Neuronal stem cell (in vitro differentiated cells): Measurements from ENCODE around the gene PHF5A.

Experiments
- DNase-seq: peaks from one replicate; pipeline ENCODE4 v3.0.0-alpha.2; 2013; ENCODE audit warnings: low spot score
- H2AFZ ChIP-seq: one replicate; pipeline ENCODE4 v1.6.1; 2013; ENCODE audit warnings: mild to moderate bottlenecking, low read length, inconsistent platforms
- H2AK5ac ChIP-seq: 2 replicates; pipeline ENCODE4 v1.6.1; 2013; ENCODE audit warnings: low read depth, mild to moderate bottlenecking, inconsistent platforms, low read length, moderate library complexity, mixed read lengths
- H2BK120ac ChIP-seq: 2 replicates; pipeline ENCODE4 v1.6.1; 2013; ENCODE audit warnings: low read depth, mild to moderate bottlenecking, inconsistent platforms, low read length, moderate library complexity, mixed read lengths
- H2BK12ac ChIP-seq: one replicate; pipeline ENCODE4 v1.6.1; 2013; ENCODE audit warnings: low read length, inconsistent platforms
- H2BK15ac ChIP-seq: 2 replicates; pipeline ENCODE4 v1.6.1; 2013; ENCODE audit warnings: mild to moderate bottlenecking, low read length, inconsistent platforms, mixed read lengths
- H2BK5ac ChIP-seq: one replicate; pipeline ENCODE4 v1.6.1; 2013; ENCODE audit warnings: inconsistent platforms, mild to moderate bottlenecking, low read length, moderate library complexity
- H3K14ac ChIP-seq: one replicate; pipeline ENCODE4 v1.6.1; 2013; ENCODE audit warnings: low read length, inconsistent platforms
- H3K18ac ChIP-seq: 2 replicates; pipeline ENCODE4 v1.6.1; 2013; ENCODE audit warnings: low read length, inconsistent platforms
- H3K23ac ChIP-seq: 2 replicates; pipeline ENCODE4 v1.6.1; 2013; ENCODE audit warnings: low read depth, mild to moderate bottlenecking, mixed read lengths, low read length, inconsistent platforms; ENCODE audit not compliant: poor library complexity
- H3K27ac ChIP-seq: replicated peaks from 3 replicates; pipeline ENCODE4 v1.5.1; 2013; ENCODE audit warnings: low read length, inconsistent platforms
- H3K27me3 ChIP-seq, 3 experiments: 2 replicates each; pipeline ENCODE4 v1.6.1; 2013; ENCODE audit warnings: low read length in 3 of 3, mild to moderate bottlenecking in 2 of 3, inconsistent platforms in 1 of 3, low read depth in 1 of 3, mixed read lengths in 1 of 3, moderate library complexity in 1 of 3; ENCODE audit not compliant: control insufficient read depth in 3 of 3, insufficient read depth in 3 of 3
- H3K36me3 ChIP-seq, 2 donors: replicated peaks in 1 of 2; 2 replicates each; pipeline ENCODE4 v1.6.1; 2013; ENCODE audit warnings: low read length in 2 of 2; ENCODE audit not compliant: control insufficient read depth in 2 of 2, insufficient read depth in 2 of 2
- H3K4ac ChIP-seq: 2 replicates; pipeline ENCODE4 v1.6.1; 2013; ENCODE audit warnings: inconsistent platforms, mild to moderate bottlenecking, low read length, moderate library complexity
- H3K4me1 ChIP-seq, 2 donors: 1 replicate in 1 of 2; 2 replicates in 1 of 2; pipeline ENCODE4 v1.6.1; 2013; ENCODE audit warnings: low read length in 2 of 2, low read depth in 1 of 2; ENCODE audit not compliant: control insufficient read depth in 2 of 2, insufficient read depth in 1 of 2
- H3K4me2 ChIP-seq: one replicate; pipeline ENCODE4 v1.6.1; 2013; ENCODE audit warnings: mild to moderate bottlenecking, low read length, inconsistent platforms; ENCODE audit not compliant: insufficient read depth, poor library complexity, severe bottlenecking
- H3K4me3 ChIP-seq, 2 donors: 2 replicates each; pipeline ENCODE4 v1.5.1; 2013; ENCODE audit warnings: low read length in 2 of 2, mild to moderate bottlenecking in 2 of 2, inconsistent platforms in 1 of 2, moderate library complexity in 1 of 2
- H3K79me1 ChIP-seq: one replicate; pipeline ENCODE4 v1.6.1; 2013; ENCODE audit warnings: low read depth, mild to moderate bottlenecking, inconsistent platforms, low read length, moderate library complexity
- H3K9ac ChIP-seq: one replicate; pipeline ENCODE4 v1.6.1; 2013; ENCODE audit warnings: mild to moderate bottlenecking, low read depth, low read length, inconsistent platforms; ENCODE audit not compliant: poor library complexity
- H3K9me3 ChIP-seq, 2 donors: replicated peaks in 1 of 2; 2 replicates each; pipeline versions ENCODE3 to v1.6.1; 2013; ENCODE audit warnings: low read length in 2 of 2, mild to moderate bottlenecking in 2 of 2, inconsistent platforms in 1 of 2, low read depth in 1 of 2, mixed read lengths in 1 of 2, moderate library complexity in 1 of 2; ENCODE audit not compliant: control insufficient read depth in 2 of 2, insufficient read depth in 1 of 2
- H4K8ac ChIP-seq: one replicate; pipeline ENCODE4 v1.6.1; 2013; ENCODE audit warnings: low read depth, mild to moderate bottlenecking, inconsistent platforms, low read length, moderate library complexity
- H4K91ac ChIP-seq: one replicate; pipeline ENCODE4 v1.6.1; 2013; ENCODE audit warnings: low read length, low read depth, mild to moderate bottlenecking, inconsistent platforms; ENCODE audit not compliant: poor library complexity
- WGBS, 2 donors: extraction: QIAGEN DNeasy Blood & Tissue Kit; methylation state at CpG; one replicate each; pipeline ENCODE4 v1.1.7; 2013; ENCODE audit warnings: missing lambda C conversion rate in 2 of 2, mixed read lengths in 1 of 2; ENCODE audit not compliant: insufficient read length in 2 of 2, insufficient replicate concordance in 1 of 2; ENCODE audit errors: extremely low coverage in 2 of 2; 5-methylcytosine and 5-hydroxymethylcytosine counted together

The PHF5A gene

GRCh38 chr22:41446639-41447434 lies 21.7 kb downstream of the PHF5A start, which contains the start of gene TOB2:
Gene TOB2 (minus strand): TSS chr22:41446801. CDS start chr22:41437345, 9,456 bp downstream.
- Histone ChIP-seq H2BK12ac (peak within 1 kb of the TSS; percentile 92), H2AK5ac (peak within 1 kb of the TSS; percentile 98), H2BK15ac (peak within 1 kb of the TSS; percentile 81), H3K4me1 (peaks cover 5 to 7% of the 10 kb centered on the region in 2 donors), H3K14ac (peak within 1 kb of the TSS; percentile 86), H4K91ac (peak within 1 kb of the TSS; percentile 98), H4K8ac (peak within 1 kb of the TSS; percentile 89), H3K23ac (peak within 1 kb of the TSS; percentile 100), H2BK5ac (peak within 1 kb of the TSS; percentile 100), H3K4ac (peak within 1 kb of the TSS; percentile 90), H2BK120ac (peak within 1 kb of the TSS; percentile 97), H3K4me3 (peak within 1 kb of the TSS; percentile 87 to 98), H3K9ac (peak within 1 kb of the TSS; percentile 99), H3K27ac (peak within 1 kb of the TSS; percentile 97), H3K4me2 (peak within 1 kb of the TSS; percentile 100), H3K9me3 (no peaks in the 10 kb centered on the region), H2AFZ (peak within 1 kb of the TSS; percentile 71), H3K36me3 (peaks cover 6 to 22% of the 10 kb centered on the region in 2 donors), H3K79me1 (peaks cover 3% of the 10 kb centered on the region), H3K18ac (peak within 1 kb of the TSS; percentile 98), H3K27me3 (no peaks in the 10 kb centered on the region)
- no CpG with 5 or more reads among the region's 85 CpGs for WGBS, 2 donors
- DNase-seq = peak; percentile 95

GRCh38 chr22:41446057-41446501 lies 22.4 kb downstream of the PHF5A start:
- peak overlapping the region; percentile 20 for H2AK5ac ChIP-seq
- peak overlapping the region; percentile 66 for H2BK15ac ChIP-seq
- no peak overlapping the region for H4K91ac ChIP-seq
- H3K9ac ChIP-seq = peak overlapping the region; percentile 97
- peaks cover 3% of the 10 kb centered on the region for H3K79me1 ChIP-seq
- peak overlapping the region; percentile 100 for H2BK5ac ChIP-seq
- peaks cover 6 to 27% of the 10 kb centered on the region in 2 donors for H3K36me3 ChIP-seq
- H2BK12ac ChIP-seq = no peak overlapping the region
- peak overlapping the region; percentile 87 to 98 for H3K4me3 ChIP-seq
- H3K9me3 ChIP-seq = no peaks in the 10 kb centered on the region
- H3K23ac ChIP-seq = peak overlapping the region; percentile 100
- peak overlapping the region; percentile 72 for H3K4me2 ChIP-seq
- H3K14ac ChIP-seq = no peak overlapping the region
- no peak overlapping the region for H3K27ac ChIP-seq
- peak; percentile 21 for DNase-seq
- peaks cover 5% of the 10 kb centered on the region in 2 donors for H3K4me1 ChIP-seq
- no CpG with 5 or more reads among the region's 34 CpGs for WGBS, 2 donors
- H2BK120ac ChIP-seq = no peak overlapping the region
- no peak overlapping the region for H4K8ac ChIP-seq
- peak overlapping the region; percentile 43 for H2AFZ ChIP-seq
- no peak overlapping the region for H3K4ac ChIP-seq
- H3K18ac ChIP-seq = peak overlapping the region; percentile 92
- H3K27me3 ChIP-seq = no peaks in the 10 kb centered on the region

- H3K27ac ChIP-seq = peak overlapping the region; percentile 85
- WGBS, 2 donors = no CpG with 5 or more reads among the region's 22 CpGs
These were observed 23.1 kb downstream of the PHF5A start for GRCh38 chr22:41445129-41446056.

More at GRCh38 chr22:41445129-41446056, 23.1 kb downstream of the PHF5A start:
- no peak overlapping the region for H2BK12ac ChIP-seq
- H3K4me2 ChIP-seq = peak overlapping the region; percentile 72
- H2AFZ ChIP-seq = no peak overlapping the region
- no peak overlapping the region for H3K4ac ChIP-seq
- peak; percentile 71 for DNase-seq
- no peak overlapping the region for H3K23ac ChIP-seq
- H3K4me3 ChIP-seq = peak overlapping the region; percentile 87 to 98
- H2BK120ac ChIP-seq = no peak overlapping the region
- no peak overlapping the region for H2BK15ac ChIP-seq
- H3K36me3 ChIP-seq = peaks cover 6 to 34% of the 10 kb centered on the region in 2 donors
- no peak overlapping the region for H4K8ac ChIP-seq
- H2BK5ac ChIP-seq = peak overlapping the region; percentile 80
- no peaks in the 10 kb centered on the region for H3K9me3 ChIP-seq
- peaks cover 5% of the 10 kb centered on the region in 2 donors for H3K4me1 ChIP-seq
- peak overlapping the region; percentile 89 for H3K9ac ChIP-seq
- H3K27me3 ChIP-seq = no peaks in the 10 kb centered on the region
- H3K79me1 ChIP-seq = peaks cover 3% of the 10 kb centered on the region
- no peak overlapping the region for H3K14ac ChIP-seq
- H4K91ac ChIP-seq = no peak overlapping the region
- peak overlapping the region; percentile 78 for H3K18ac ChIP-seq
- H2AK5ac ChIP-seq = peak overlapping the region; percentile 20
